Epithelial cell of esophagus (primary cell): ENCODE measurements around the gene EXD1.

Experiments
- DNase-seq: peaks from one replicate; pipeline ENCODE4 v3.0.0; 2010; ENCODE audit warnings: low read depth
- H3K4me3 ChIP-seq: 2 replicates; pipeline ENCODE4 v1.5.1; 2011; ENCODE audit warnings: mild to moderate bottlenecking, low read length, control low read depth
- CTCF ChIP-seq: IDR thresholded peaks from 2 replicates; pipeline ENCODE4 v1.5.1; 2011; ENCODE audit warnings: low read depth, mild to moderate bottlenecking, low read length, control low read depth, inconsistent platforms; ENCODE audit not compliant: insufficient read depth; ENCODE audit errors: missing control alignments

The EXD1 gene

GRCh38 chr15:41230650-41231421, at the start of gene EXD1, which contains the start of gene CHP1:
EXD1 (minus strand) TSS chr15:41230757; CDS start chr15:41226575, 4,182 bp downstream.
CHP1 (plus strand) TSS chr15:41231268; CDS start chr15:41231383, 115 bp downstream.
- H3K4me3 ChIP-seq: peak within 1 kb of the TSS; percentile 97
- DNase-seq: peak; percentile 99
- peak; percentile 87 for TF ChIP-seq CTCF

- no peak overlapping the region for H3K4me3 ChIP-seq
- TF ChIP-seq CTCF: no peak
- DNase-seq: no peak
Observed at GRCh38 chr15:41279535-41280283, 49.2 kb upstream of the EXD1 start.

GRCh38 chr15:41278319-41278718, 47.8 kb upstream of the EXD1 start:
- no peak overlapping the region for H3K4me3 ChIP-seq
- DNase-seq: no peak
- no peak for TF ChIP-seq CTCF

GRCh38 chr15:41276831-41277230, 46.3 kb upstream of the EXD1 start:
- TF ChIP-seq CTCF: no peak
- no peak overlapping the region for H3K4me3 ChIP-seq
- DNase-seq: peak; percentile 54

GRCh38 chr15:41269887-41270286, 39.3 kb upstream of the EXD1 start:
- no peak for DNase-seq
- TF ChIP-seq CTCF: no peak
- H3K4me3 ChIP-seq: no peak overlapping the region

- peak; percentile 48 for DNase-seq
- TF ChIP-seq CTCF: no peak
- H3K4me3 ChIP-seq: no peak overlapping the region
Observed at GRCh38 chr15:41263891-41264351, 33.4 kb upstream of the EXD1 start.
